H1 (cell line): ENCODE results near the gene DMXL1. TPM values are rescaled to one million over a fixed set of nuclear protein-coding genes. Genes with fewer than 3 reads are reported as not detected.

Experiments
- CTCF ChIA-PET: fragments of 300-600 bp; sonication (Branson Sonifier 250); formaldehyde crosslinking; loops from one replicate; lab custom pipeline; 2021; ENCODE audit not compliant: partially characterized antibody; lab: Charles Lee
- POLR2A ChIA-PET: fragments of 300-600 bp; sonication (Branson Sonifier 250); formaldehyde crosslinking; loops from one replicate; lab custom pipeline; 2021; ENCODE audit warnings: inconsistent platforms; ENCODE audit not compliant: partially characterized antibody; lab: Charles Lee
- DNase-seq, 2 experiments: peaks; one replicate each; pipeline versions ENCODE4 v3.0.0 to v3.0.0-alpha.2; 2010 to 2022; ENCODE audit warnings: low spot score in 2 of 2, low read depth in 1 of 2, mixed read lengths in 1 of 2
- FAIRE-seq: peaks from 2 replicates; lab custom pipeline; 2011; peaks lifted over from hg19 to GRCh38; lab: Jason Lieb, UNC
- H2AFZ ChIP-seq: 2 replicates; pipeline ENCODE4 v1.8.1; 2012; ENCODE audit warnings: low read length, inconsistent platforms
- H2AK5ac ChIP-seq: 2 replicates; pipeline ENCODE4 v1.6.1; 2013; ENCODE audit warnings: low read depth, low read length
- H2BK120ac ChIP-seq: replicated peaks from 2 replicates; pipeline ENCODE3; 2013; ENCODE audit warnings: low read depth, low read length, inconsistent platforms
- H2BK12ac ChIP-seq: 2 replicates; pipeline ENCODE4 v1.6.1; 2013; ENCODE audit warnings: low read depth, low read length
- H2BK15ac ChIP-seq: 2 replicates; pipeline ENCODE4 v1.6.1; 2013; ENCODE audit warnings: low read length
- H2BK20ac ChIP-seq: 2 replicates; pipeline ENCODE4 v1.6.1; 2013; ENCODE audit warnings: low read length
- H2BK5ac ChIP-seq: 2 replicates; pipeline ENCODE4 v1.6.1; 2013; ENCODE audit warnings: low read depth, low read length
- H3K14ac ChIP-seq: 2 replicates; pipeline ENCODE4 v1.6.1; 2013; ENCODE audit warnings: inconsistent platforms; ENCODE audit not compliant: insufficient read length
- H3K18ac ChIP-seq: 2 replicates; pipeline ENCODE4 v1.6.1; 2013; ENCODE audit warnings: low read length; ENCODE audit errors: extremely low read depth
- H3K23ac ChIP-seq: 2 replicates; pipeline ENCODE4 v1.6.1; 2013; ENCODE audit warnings: inconsistent platforms; ENCODE audit not compliant: insufficient read length
- H3K23me2 ChIP-seq: 2 replicates; pipeline ENCODE4 v1.6.1; 2013; ENCODE audit warnings: low read depth, low read length
- H3K27ac ChIP-seq: 2 replicates; pipeline ENCODE4 v1.6.1; 2011; ENCODE audit warnings: low read depth, low read length, inconsistent platforms
- H3K27me3 ChIP-seq, 4 experiments: replicated peaks in 1 of 4; 1 replicate in 1 of 4; 2 replicates in 3 of 4; pipeline versions ENCODE4 v1.6.1 to v1.8.1; 2011 to 2013; ENCODE audit warnings: low read length in 3 of 4, mild to moderate bottlenecking in 3 of 4, inconsistent platforms in 2 of 4, mixed read lengths in 2 of 4, moderate library complexity in 1 of 4; ENCODE audit not compliant: control insufficient read depth in 3 of 4, insufficient read depth in 3 of 4; ENCODE audit errors: extremely low read depth in 1 of 4
- H3K36me3 ChIP-seq, 4 experiments: 2 replicates each; pipeline versions ENCODE4 v1.6.1 to v1.8.1; 2011 to 2013; ENCODE audit warnings: mild to moderate bottlenecking in 4 of 4, low read length in 3 of 4, moderate library complexity in 2 of 4, control low read depth in 1 of 4, inconsistent platforms in 1 of 4; ENCODE audit not compliant: insufficient read depth in 4 of 4, control insufficient read depth in 2 of 4
- H3K4ac ChIP-seq: replicated peaks from 2 replicates; pipeline ENCODE3; 2013; ENCODE audit warnings: low read length, low read depth, mixed read lengths, inconsistent platforms; ENCODE audit not compliant: insufficient read length
- H3K4me1 ChIP-seq, 4 experiments: replicated peaks in 1 of 4; 1 replicate in 1 of 4; 2 replicates in 3 of 4; pipeline versions ENCODE4 v1.6.1 to v1.8.1; 2011 to 2013; ENCODE audit warnings: low read length in 3 of 4, inconsistent platforms in 2 of 4, mixed read lengths in 1 of 4; ENCODE audit not compliant: insufficient read depth in 4 of 4, control insufficient read depth in 3 of 4
- H3K4me2 ChIP-seq, 2 experiments: 2 replicates each; pipeline versions ENCODE4 v1.6.1 to v1.8.1; 2011 to 2013; ENCODE audit warnings: low read depth in 2 of 2, low read length in 2 of 2, control low read depth in 1 of 2, inconsistent platforms in 1 of 2, mild to moderate bottlenecking in 1 of 2; ENCODE audit not compliant: insufficient read depth in 1 of 2
- H3K4me3 ChIP-seq, 4 experiments: fragments of 200-600, 300-600 bp in 1 of 4; sonication (generic), shearing (Covaris generic), sonication (Bioruptor Twin) in 1 of 4; 2 replicates each; pipeline versions ENCODE4 v1.5.1 to v1.8.1; 2011 to 2016; ENCODE audit warnings: low read length in 4 of 4, low read depth in 3 of 4, control low read depth in 2 of 4, inconsistent platforms in 2 of 4, mild to moderate bottlenecking in 2 of 4, mixed read lengths in 1 of 4, moderate library complexity in 1 of 4; ENCODE audit not compliant: insufficient read depth in 2 of 4; ENCODE audit errors: extremely low read depth in 1 of 4
- H3K56ac ChIP-seq: replicated peaks from 2 replicates; pipeline ENCODE3; 2013; ENCODE audit warnings: low read depth, mild to moderate bottlenecking, mixed read lengths, low read length, inconsistent platforms; ENCODE audit not compliant: insufficient read length
- H3K79me1 ChIP-seq: 2 replicates; pipeline ENCODE4 v1.6.1; 2013; ENCODE audit warnings: low read depth, low read length, control low read depth
- H3K79me2 ChIP-seq, 2 experiments: 2 replicates each; pipeline versions ENCODE4 v1.6.1 to v1.8.1; 2012 to 2013; ENCODE audit warnings: low read length in 2 of 2, mild to moderate bottlenecking in 2 of 2, inconsistent platforms in 1 of 2; ENCODE audit not compliant: insufficient read depth in 2 of 2, control insufficient read depth in 1 of 2
- H3K9ac ChIP-seq, 4 experiments: replicated peaks in 1 of 4; 1 replicate in 1 of 4; 2 replicates in 3 of 4; pipeline versions ENCODE4 v1.6.1 to v1.8.1; 2011 to 2013; ENCODE audit warnings: low read depth in 3 of 4, low read length in 3 of 4, control low read depth in 2 of 4, mild to moderate bottlenecking in 2 of 4, moderate library complexity in 2 of 4, inconsistent platforms in 1 of 4; ENCODE audit errors: extremely low read depth in 1 of 4
- H3K9me3 ChIP-seq, 2 experiments: 2 replicates each; pipeline versions ENCODE4 v1.6.1 to v1.8.1; 2012 to 2013; ENCODE audit warnings: mild to moderate bottlenecking in 2 of 2, moderate library complexity in 2 of 2, control low read depth in 1 of 2, inconsistent platforms in 1 of 2, low read depth in 1 of 2, low read length in 1 of 2, mixed read lengths in 1 of 2; ENCODE audit not compliant: insufficient read depth in 2 of 2
- H4K20me1 ChIP-seq, 2 experiments: replicated peaks in 1 of 2; 2 replicates each; pipeline versions ENCODE3 to v1.8.1; 2011 to 2013; ENCODE audit warnings: inconsistent platforms in 2 of 2, low read length in 2 of 2, mild to moderate bottlenecking in 1 of 2; ENCODE audit not compliant: insufficient read depth in 2 of 2, control insufficient read depth in 1 of 2
- H4K5ac ChIP-seq: 2 replicates; pipeline ENCODE4 v1.6.1; 2013; ENCODE audit warnings: low read length, low read depth, mixed read lengths, inconsistent platforms; ENCODE audit not compliant: insufficient read length
- H4K8ac ChIP-seq: 2 replicates; pipeline ENCODE4 v1.8.0; 2013; ENCODE audit warnings: mild to moderate bottlenecking, moderate library complexity, low read length, inconsistent platforms; ENCODE audit not compliant: insufficient read depth; ENCODE audit errors: extremely low read depth
- H4K91ac ChIP-seq: replicated peaks from 2 replicates; pipeline ENCODE3; 2013; ENCODE audit warnings: low read length, mixed read lengths, inconsistent platforms; ENCODE audit not compliant: insufficient read length
- BACH1 ChIP-seq: IDR thresholded peaks from 2 replicates; pipeline ENCODE4 v1.6.1; 2012; ENCODE audit warnings: low read length, improper control_type of control experiment
- BCL11A ChIP-seq, 2 experiments: IDR thresholded peaks; one replicate each; pipeline ENCODE4 v1.6.1; 2011; ENCODE audit warnings: low read depth in 2 of 2, low read length in 2 of 2, mild to moderate bottlenecking in 2 of 2
- HDAC2 ChIP-seq, 2 experiments: fragments of 300-600 bp in 1 of 2; sonication (generic) in 1 of 2; IDR thresholded peaks; 2 replicates each; pipeline ENCODE4 v1.6.1; 2011 to 2012; ENCODE audit warnings: low read depth in 2 of 2, low read length in 2 of 2, mild to moderate bottlenecking in 2 of 2, moderate library complexity in 2 of 2, borderline replicate concordance in 1 of 2, inconsistent platforms in 1 of 2
- HDAC6 ChIP-seq: IDR thresholded peaks from one replicate; pipeline ENCODE4 v1.7.1; 2012; ENCODE audit warnings: low read depth, mild to moderate bottlenecking, inconsistent platforms, low read length, moderate library complexity
- KDM5A ChIP-seq: fragments of 200-600 bp; IDR thresholded peaks from 2 replicates; pipeline ENCODE4 v1.7.1; 2012; ENCODE audit warnings: mild to moderate bottlenecking, low read length, inconsistent platforms, mixed read lengths
- MAFK ChIP-seq: IDR thresholded peaks from 2 replicates; pipeline ENCODE4 v1.6.1; 2012; ENCODE audit warnings: low read depth, mild to moderate bottlenecking, improper control_type of control experiment, low read length
- NRF1 ChIP-seq: IDR thresholded peaks from 2 replicates; pipeline ENCODE4 v1.6.1; 2011; ENCODE audit warnings: mild to moderate bottlenecking, low read depth, low read length, improper control_type of control experiment
- SP4 ChIP-seq: IDR thresholded peaks from 2 replicates; pipeline ENCODE4 v1.6.1; 2012; ENCODE audit warnings: low read length, inconsistent platforms
- TAF7 ChIP-seq: optimal IDR thresholded peaks from 2 replicates; pipeline ENCODE3; 2011; ENCODE audit warnings: low read depth, mild to moderate bottlenecking, inconsistent platforms, low read length, moderate library complexity, borderline replicate concordance
- TBP ChIP-seq: IDR thresholded peaks from 2 replicates; pipeline ENCODE4 v1.6.1; 2011; ENCODE audit warnings: low read depth, low read length, improper control_type of control experiment
- TEAD4 ChIP-seq: IDR thresholded peaks from 2 replicates; pipeline ENCODE4 v1.6.1; 2012; ENCODE audit warnings: low read depth, low read length, inconsistent platforms, mixed read lengths
- YY1 ChIP-seq: IDR thresholded peaks from 2 replicates; pipeline ENCODE4 v1.6.1; 2011; ENCODE audit warnings: low read depth, mild to moderate bottlenecking, low read length
- ZNF274 ChIP-seq: IDR thresholded peaks from 2 replicates; pipeline ENCODE4 v1.7.0; 2012; ENCODE audit warnings: low read length, borderline replicate concordance; ENCODE audit errors: extremely low read depth
- polyA plus RNA-seq, 7 experiments: library from polyadenylated mRNA; depleted of rRNA in 3 of 7; stranded (reverse) in 5 of 7; unstranded in 2 of 7; fragments of >200 nt in 5 of 7; fragments of 200-250 nt in 2 of 7; gene quantifications; 1 replicate in 5 of 7; 2 replicates in 1 of 7; 4 replicates in 1 of 7; pipeline versions ENCODE4 v1.2.1 to v1.2.3, GENCODE V29; 2011 to 2013; ENCODE audit warnings: missing spikeins in 2 of 7, mixed read lengths in 2 of 7
- total RNA-seq: library from RNA; stranded (reverse); fragmentation: NEBNext Ultra II Directional; extraction: Animal tissue kit (Norgen Biotek cat#: 25700); gene quantifications from 2 replicates; pipeline ENCODE4 v1.2.1, GENCODE V29; 2021
- TF ChIP-seq, protein P1 (sequence below), 3 experiments: IDR thresholded peaks; 1 replicate in 2 of 3; 2 replicates in 1 of 3; pipeline versions ENCODE4 v1.5.1 to v1.6.1; 2011; ENCODE audit warnings: low read length in 3 of 3, mild to moderate bottlenecking in 3 of 3, inconsistent platforms in 2 of 3, low read depth in 1 of 3, moderate library complexity in 1 of 3; ENCODE audit not compliant: insufficient read depth in 1 of 3; ENCODE audit errors: control extremely low read depth in 1 of 3

Gene DMXL1
- total and polyA plus RNA-seq, 2 of the 8 experiments (the other 6 are each of a cell fraction or from before 2014, with no cell fraction given), result 10.1 to 43.9 TPM

DNA sequence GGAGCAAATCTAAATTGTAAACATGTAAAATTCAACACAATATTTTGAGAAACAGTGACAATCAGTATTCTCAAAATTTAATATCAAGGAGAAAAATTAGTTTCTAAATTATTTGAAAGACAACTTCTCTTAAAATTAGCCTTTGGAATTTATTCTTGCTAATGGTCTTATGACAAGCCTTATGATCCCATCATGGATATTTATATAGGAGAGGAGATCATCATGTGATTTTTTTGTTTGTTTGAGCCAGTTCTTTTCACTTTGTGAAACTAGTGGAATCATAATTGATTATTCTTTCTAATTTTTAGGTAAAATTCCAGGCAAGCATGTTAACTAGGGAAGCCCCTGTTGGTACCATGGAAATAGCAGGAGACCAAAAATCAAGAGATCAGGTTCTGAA is 24.7 kb downstream of the DMXL1 start:
- no peak overlapping the region for H3K4me2 ChIP-seq
- no peak overlapping the region for H3K4me3 ChIP-seq
- no peak overlapping the region for H2BK120ac ChIP-seq
- no peak overlapping the region for H3K9ac ChIP-seq
- H2BK20ac ChIP-seq, result no peak overlapping the region
- no peak for FAIRE-seq
- DNase-seq, result no peak
- no peak overlapping the region for H4K5ac ChIP-seq
- peaks cover 0 to 8% (median 0%) of the 10 kb centered on the region in 4 experiments; a peak in 2 of 8 replicates for H3K36me3 ChIP-seq
- no peak overlapping the region for H3K56ac ChIP-seq
- H3K27ac ChIP-seq, result no peak overlapping the region
- H2BK5ac ChIP-seq, result no peak overlapping the region
- no peak overlapping the region for H3K14ac ChIP-seq
- H3K79me1 ChIP-seq, result peaks cover 7% of the 10 kb centered on the region
- no peaks in the 10 kb centered on the region; a peak in 1 of 4 replicates for H3K9me3 ChIP-seq
- peaks cover 0 to 5% (median 0%) of the 10 kb centered on the region in 4 experiments; a peak in 1 of 7 replicates for H3K4me1 ChIP-seq
- CTCF ChIA-PET, result no interaction called here
- no peak overlapping the region for H2AK5ac ChIP-seq
- no peak overlapping the region for H3K4ac ChIP-seq
- H2BK12ac ChIP-seq, result no peak overlapping the region
- peaks cover 0 to 3% of the 10 kb centered on the region in 2 experiments for H4K20me1 ChIP-seq
- H3K18ac ChIP-seq, result no peak overlapping the region
- no peak overlapping the region for H3K23ac ChIP-seq
- peaks cover 10 to 64% of the 10 kb centered on the region in 2 experiments for H3K79me2 ChIP-seq
- H2BK15ac ChIP-seq, result no peak overlapping the region
- POLR2A ChIA-PET, result no interaction called here
- no peaks in the 10 kb centered on the region for H3K23me2 ChIP-seq
- no peaks in the 10 kb centered on the region for H3K27me3 ChIP-seq
- H2AFZ ChIP-seq, result no peak overlapping the region
- no peak overlapping the region for H4K8ac ChIP-seq
- no peak overlapping the region for H4K91ac ChIP-seq
- TF ChIP-seq KDM5A (no peak), ZNF274 (no peak), BCL11A (IDR thresholded peaks at IDR 0.05; ENCODE audit: low read depth in 2 of 2, low read length in 2 of 2) (no peak), MAFK (no peak), YY1 (no peak), SP4 (no peak), TBP (no peak), HDAC6 (no peak), HDAC2 (IDR thresholded peaks at IDR 0.05; ENCODE audit: borderline replicate concordance in 1 of 2, low read depth in 2 of 2, low read length in 2 of 2) (no peak), BACH1 (no peak), NRF1 (no peak), TAF7 (no peak), TEAD4 (no peak)
- TF ChIP-seq, protein P1, sequence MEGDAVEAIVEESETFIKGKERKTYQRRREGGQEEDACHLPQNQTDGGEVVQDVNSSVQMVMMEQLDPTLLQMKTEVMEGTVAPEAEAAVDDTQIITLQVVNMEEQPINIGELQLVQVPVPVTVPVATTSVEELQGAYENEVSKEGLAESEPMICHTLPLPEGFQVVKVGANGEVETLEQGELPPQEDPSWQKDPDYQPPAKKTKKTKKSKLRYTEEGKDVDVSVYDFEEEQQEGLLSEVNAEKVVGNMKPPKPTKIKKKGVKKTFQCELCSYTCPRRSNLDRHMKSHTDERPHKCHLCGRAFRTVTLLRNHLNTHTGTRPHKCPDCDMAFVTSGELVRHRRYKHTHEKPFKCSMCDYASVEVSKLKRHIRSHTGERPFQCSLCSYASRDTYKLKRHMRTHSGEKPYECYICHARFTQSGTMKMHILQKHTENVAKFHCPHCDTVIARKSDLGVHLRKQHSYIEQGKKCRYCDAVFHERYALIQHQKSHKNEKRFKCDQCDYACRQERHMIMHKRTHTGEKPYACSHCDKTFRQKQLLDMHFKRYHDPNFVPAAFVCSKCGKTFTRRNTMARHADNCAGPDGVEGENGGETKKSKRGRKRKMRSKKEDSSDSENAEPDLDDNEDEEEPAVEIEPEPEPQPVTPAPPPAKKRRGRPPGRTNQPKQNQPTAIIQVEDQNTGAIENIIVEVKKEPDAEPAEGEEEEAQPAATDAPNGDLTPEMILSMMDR (IDR thresholded peaks at IDR 0.05; ENCODE audit: control extremely low read depth in 1 of 3, insufficient read depth in 1 of 3, low read depth in 1 of 3, low read length in 3 of 3), result no peak
